H1 (cell line): ENCODE measurements around the gene KCNB1. TPM values are rescaled to one million over a fixed set of nuclear protein-coding genes. Genes with fewer than 3 reads are reported as not detected.

Source experiments
- ASH2L ChIP-seq: fragments of 200-600, 300-600 bp; sonication (generic); IDR thresholded peaks from one replicate; pipeline ENCODE4 v1.7.1; 2017; ENCODE audit warnings: low read length
- EGR1 ChIP-seq: IDR thresholded peaks from 2 replicates; pipeline ENCODE4 v1.6.1; 2011; ENCODE audit warnings: low read depth, low read length, borderline replicate concordance
- GABPA ChIP-seq: IDR thresholded peaks from 2 replicates; pipeline ENCODE4 v1.6.1; 2011; ENCODE audit warnings: mild to moderate bottlenecking, low read length, moderate library complexity, borderline replicate concordance; ENCODE audit not compliant: insufficient read depth
- RBBP5 ChIP-seq: IDR thresholded peaks from 2 replicates; pipeline ENCODE4 v1.7.1; 2012; ENCODE audit warnings: low read depth, mild to moderate bottlenecking, inconsistent platforms, low read length, moderate library complexity, borderline replicate concordance
- SP4 ChIP-seq: IDR thresholded peaks from 2 replicates; pipeline ENCODE4 v1.6.1; 2012; ENCODE audit warnings: low read length, inconsistent platforms
- SUZ12 ChIP-seq: fragments of 200-600 bp; sonication (generic); IDR thresholded peaks from 2 replicates; pipeline ENCODE4 v1.6.1; 2012; ENCODE audit warnings: mild to moderate bottlenecking, inconsistent platforms, low read length, moderate library complexity, mixed read lengths
- polyA plus RNA-seq, 7 experiments: library from polyadenylated mRNA; depleted of rRNA in 3 of 7; stranded (reverse) in 5 of 7; unstranded in 2 of 7; fragments of >200 nt in 5 of 7; fragments of 200-250 nt in 2 of 7; gene quantifications; 1 replicate in 5 of 7; 2 replicates in 1 of 7; 4 replicates in 1 of 7; pipeline versions ENCODE4 v1.2.1 to v1.2.3, GENCODE V29; 2011 to 2013; ENCODE audit warnings: missing spikeins in 2 of 7, mixed read lengths in 2 of 7
- total RNA-seq: library from RNA; stranded (reverse); fragmentation: NEBNext Ultra II Directional; extraction: Animal tissue kit (Norgen Biotek cat#: 25700); gene quantifications from 2 replicates; pipeline ENCODE4 v1.2.1, GENCODE V29; 2021

KCNB1 gene
- total and polyA plus RNA-seq, 2 of the 8 experiments (the other 6 are each of a cell fraction or from before 2014, with no cell fraction given): 0.58 to 0.67 TPM

DNA sequence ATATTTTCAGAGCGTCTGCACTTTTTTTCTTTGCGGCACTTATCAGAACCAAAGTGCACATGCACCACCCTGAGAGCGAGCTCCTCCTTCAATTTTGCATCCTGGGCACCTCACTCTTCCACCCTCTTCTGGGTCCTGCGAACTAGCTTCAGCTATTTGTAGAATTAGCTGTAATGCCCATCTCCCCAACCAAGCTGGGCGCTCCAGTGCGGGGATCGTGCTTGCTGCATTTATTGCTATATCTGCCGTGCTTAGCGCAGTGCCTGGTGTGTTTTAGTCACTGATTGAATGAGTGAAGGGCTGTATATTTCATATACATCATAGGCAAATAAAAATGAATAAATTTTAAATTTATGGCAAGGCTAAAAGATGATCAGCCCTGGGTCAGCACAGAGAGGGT, 75.8 kb downstream of the KCNB1 start (continued):
- TF ChIP-seq EGR1 (no peak), SP4 (no peak), SUZ12 (no peak), RBBP5 (no peak), ASH2L (no peak), GABPA (no peak)
